ENCODE data around the gene TLR9. TPM values are rescaled to one million over a fixed set of nuclear protein-coding genes. Genes with fewer than 3 reads are reported as not detected.

TLR9 gene
- total RNA-seq, 4 donors from 2014 or later, result 0.14 to 1.5 TPM; not detected in 2

DNA sequence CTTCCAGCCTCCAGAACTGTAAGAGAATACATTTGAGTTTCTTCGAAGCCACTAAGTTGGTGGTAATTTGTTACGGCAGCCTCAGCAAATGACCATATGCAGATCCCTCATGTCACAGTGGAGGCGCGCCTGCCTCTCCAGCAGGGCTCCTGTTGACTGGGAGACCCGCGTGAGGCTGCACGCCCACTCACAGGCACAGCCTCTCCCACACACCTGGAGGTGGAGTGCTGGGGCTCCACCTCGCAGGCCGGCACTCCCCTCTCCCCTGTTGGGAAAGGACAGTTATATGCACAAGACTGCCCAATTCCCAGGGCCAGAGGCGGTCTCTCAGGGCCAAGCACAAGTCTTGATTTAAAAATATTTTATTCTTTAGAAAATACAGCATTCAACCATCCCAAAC is 2.8 kb upstream of the TLR9 start:
- intact Hi-C loops (cut with DNase I; ENCODE audit: low total_unique reads), result no loop called here
- DNase-seq, result no peak
- TF ChIP-seq, protein P1, sequence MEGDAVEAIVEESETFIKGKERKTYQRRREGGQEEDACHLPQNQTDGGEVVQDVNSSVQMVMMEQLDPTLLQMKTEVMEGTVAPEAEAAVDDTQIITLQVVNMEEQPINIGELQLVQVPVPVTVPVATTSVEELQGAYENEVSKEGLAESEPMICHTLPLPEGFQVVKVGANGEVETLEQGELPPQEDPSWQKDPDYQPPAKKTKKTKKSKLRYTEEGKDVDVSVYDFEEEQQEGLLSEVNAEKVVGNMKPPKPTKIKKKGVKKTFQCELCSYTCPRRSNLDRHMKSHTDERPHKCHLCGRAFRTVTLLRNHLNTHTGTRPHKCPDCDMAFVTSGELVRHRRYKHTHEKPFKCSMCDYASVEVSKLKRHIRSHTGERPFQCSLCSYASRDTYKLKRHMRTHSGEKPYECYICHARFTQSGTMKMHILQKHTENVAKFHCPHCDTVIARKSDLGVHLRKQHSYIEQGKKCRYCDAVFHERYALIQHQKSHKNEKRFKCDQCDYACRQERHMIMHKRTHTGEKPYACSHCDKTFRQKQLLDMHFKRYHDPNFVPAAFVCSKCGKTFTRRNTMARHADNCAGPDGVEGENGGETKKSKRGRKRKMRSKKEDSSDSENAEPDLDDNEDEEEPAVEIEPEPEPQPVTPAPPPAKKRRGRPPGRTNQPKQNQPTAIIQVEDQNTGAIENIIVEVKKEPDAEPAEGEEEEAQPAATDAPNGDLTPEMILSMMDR (IDR thresholded peaks at IDR 0.05), result no peak
- TF ChIP-seq POLR2A (IDR thresholded peaks at IDR 0.05), result no peak
- Histone ChIP-seq H3K36me3 (no peaks in the 10 kb centered on the region), H3K4me1 (no peaks in the 10 kb centered on the region), H3K9me3 (no peaks in the 10 kb centered on the region), H3K27me3 (no peaks in the 10 kb centered on the region), H3K27ac (no peak overlapping the region), H3K4me3 (no peak overlapping the region)

DNA sequence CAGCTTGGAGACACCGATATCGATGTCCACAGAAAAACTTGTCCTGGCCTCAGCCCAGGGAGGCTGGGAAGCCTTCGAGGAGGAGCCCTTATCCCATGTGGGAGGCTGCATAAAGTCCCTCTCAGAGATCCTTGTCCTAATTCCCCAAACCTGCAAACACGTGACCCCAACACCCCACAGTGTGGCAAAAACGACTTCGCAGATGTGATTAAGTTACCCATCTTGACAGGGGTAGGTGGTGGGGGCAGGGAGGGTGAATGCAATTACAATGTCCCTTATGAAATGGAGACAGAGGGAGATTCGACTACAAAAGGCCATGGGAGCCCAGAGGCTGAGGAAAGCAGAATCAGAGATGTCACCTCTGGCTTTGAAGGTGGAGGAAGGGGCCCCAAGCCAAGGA is 2.3 kb upstream of the TLR9 start:
- H3K36me3 ChIP-seq, result no peaks in the 10 kb centered on the region
- H3K4me1 ChIP-seq, result no peaks in the 10 kb centered on the region
- no peak overlapping the region for H3K4me3 ChIP-seq
- no peak overlapping the region for H3K27ac ChIP-seq
- intact Hi-C loops (cut with DNase I; ENCODE audit: low total_unique reads), result no loop called here
- TF ChIP-seq POLR2A (IDR thresholded peaks at IDR 0.05), result no peak
- TF ChIP-seq, protein P1 (IDR thresholded peaks at IDR 0.05), result no peak
- H3K27me3 ChIP-seq, result no peaks in the 10 kb centered on the region
- DNase-seq, result no peak
- no peaks in the 10 kb centered on the region for H3K9me3 ChIP-seq

DNA sequence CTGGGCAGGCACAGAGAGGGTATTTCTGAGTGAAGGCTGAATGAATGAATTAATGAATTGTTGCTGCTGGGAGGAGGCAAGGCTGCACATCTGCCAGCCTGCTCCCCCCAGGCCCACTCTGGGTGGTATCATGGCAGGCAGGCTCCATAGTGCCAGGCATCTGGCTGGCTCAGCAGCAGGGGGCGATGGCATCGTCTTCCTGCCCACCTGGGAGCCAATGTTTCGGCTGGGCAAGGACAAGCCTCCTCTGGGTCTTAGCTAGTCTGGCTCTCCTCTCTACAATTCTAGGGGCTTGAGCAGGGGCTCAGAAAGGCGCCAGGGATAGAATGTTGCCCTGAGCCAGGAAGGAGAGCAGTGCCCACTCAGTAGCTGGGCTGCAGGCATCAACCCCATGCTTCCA is 1.7 kb upstream of the TLR9 start:
- intact Hi-C loops (cut with DNase I; ENCODE audit: low total_unique reads), result no loop called here
- TF ChIP-seq, protein P1 (IDR thresholded peaks at IDR 0.05), result no peak
- no peak for TF ChIP-seq POLR2A (IDR thresholded peaks at IDR 0.05)
- Histone ChIP-seq H3K4me3 (no peak overlapping the region), H3K27ac (no peak overlapping the region), H3K27me3 (no peaks in the 10 kb centered on the region), H3K9me3 (no peaks in the 10 kb centered on the region), H3K36me3 (no peaks in the 10 kb centered on the region), H3K4me1 (no peaks in the 10 kb centered on the region)
- no peak for DNase-seq

DNA sequence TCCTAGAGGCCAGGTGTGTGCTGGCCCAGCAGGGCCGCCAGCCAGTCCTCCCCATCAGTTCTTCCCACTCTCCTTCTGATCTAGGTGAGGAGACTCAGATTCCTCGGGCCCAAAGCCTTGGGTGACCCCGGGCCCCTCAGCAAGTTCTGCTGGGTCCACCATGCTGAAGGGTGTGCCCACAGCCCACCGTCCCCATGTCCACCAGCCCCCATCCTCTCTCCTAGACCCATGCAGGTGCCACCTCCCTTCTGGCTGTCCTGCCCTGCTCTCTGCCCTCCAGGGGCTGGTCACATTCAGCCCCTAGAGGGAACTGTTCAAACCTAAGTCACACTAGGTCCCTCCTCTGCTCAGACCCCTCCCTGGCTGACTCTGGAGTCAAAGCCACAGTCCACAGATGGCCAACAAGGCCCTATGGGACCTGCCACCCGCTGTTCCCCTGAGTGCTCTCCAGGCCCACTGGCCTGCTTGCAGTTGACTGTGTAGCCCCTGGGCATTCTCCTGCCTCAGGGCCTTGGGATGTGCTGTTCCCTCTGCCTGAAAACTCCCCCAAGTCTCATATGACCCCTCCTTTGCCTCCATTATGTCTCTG is 878 bp upstream of the TLR9 start:
- intact Hi-C loops (cut with DNase I; ENCODE audit: low total_unique reads), result no loop called here

More for the DNA sequence above, 878 bp upstream of the TLR9 start:
- no peak overlapping the region for H3K4me3 ChIP-seq
- H3K36me3 ChIP-seq, result no peaks in the 10 kb centered on the region
- H3K27me3 ChIP-seq, result no peaks in the 10 kb centered on the region
- no peak for DNase-seq
- TF ChIP-seq, protein P1 (IDR thresholded peaks at IDR 0.05), result no peak
- TF ChIP-seq POLR2A (IDR thresholded peaks at IDR 0.05), result no peak
- H3K27ac ChIP-seq, result no peak overlapping the region
- no peaks in the 10 kb centered on the region for H3K4me1 ChIP-seq
- H3K9me3 ChIP-seq, result no peaks in the 10 kb centered on the region

Measured in uterus (tissue), 4 donors.